HG03280 (cell line): Measurements from ENCODE around the gene SCN2A.
"Not testable (repeated sequence)": the region's sequence is repeated elsewhere in the genome, so short reads cannot be mapped to it uniquely, and the experiment has no call there.

Source experiments
- ATAC-seq: cut with Tn5 transposase; IDR thresholded peaks from one replicate; pipeline ENCODE4 v1.9.1; 2021; ENCODE audit warnings: mild to moderate bottlenecking, moderate library complexity; ENCODE audit not compliant: unreplicated experiment

The SCN2A gene

GRCh38 chr2:165251366-165251765 is 12.2 kb downstream of the SCN2A start:
- ATAC-seq = no peak

GRCh38 chr2:165253178-165253577 is 14.0 kb downstream of the SCN2A start:
- ATAC-seq = no peak

DNA sequence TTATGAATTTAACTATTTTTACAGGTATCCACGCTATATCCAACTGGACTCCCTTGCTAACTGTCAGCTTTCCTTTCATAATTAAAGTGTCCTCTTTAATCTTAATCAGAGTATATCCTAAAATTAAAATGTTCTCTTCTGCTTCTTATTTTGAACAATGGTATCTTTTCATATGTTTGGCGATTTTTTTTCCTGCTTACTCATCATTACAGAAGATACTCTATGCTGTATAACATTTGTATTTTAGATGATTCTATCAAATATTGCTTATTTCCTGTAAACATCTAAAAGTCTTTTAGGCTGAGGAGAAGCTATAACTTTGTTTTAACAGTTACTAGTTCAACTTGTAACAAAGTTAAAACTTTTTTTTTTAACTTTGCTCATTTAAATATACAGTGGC is 17.4 kb downstream of the SCN2A start:
- ATAC-seq = no peak

- ATAC-seq = not testable (repeated sequence)
Measured at GRCh38 chr2:165260347-165260746, 21.1 kb downstream of the SCN2A start.

DNA sequence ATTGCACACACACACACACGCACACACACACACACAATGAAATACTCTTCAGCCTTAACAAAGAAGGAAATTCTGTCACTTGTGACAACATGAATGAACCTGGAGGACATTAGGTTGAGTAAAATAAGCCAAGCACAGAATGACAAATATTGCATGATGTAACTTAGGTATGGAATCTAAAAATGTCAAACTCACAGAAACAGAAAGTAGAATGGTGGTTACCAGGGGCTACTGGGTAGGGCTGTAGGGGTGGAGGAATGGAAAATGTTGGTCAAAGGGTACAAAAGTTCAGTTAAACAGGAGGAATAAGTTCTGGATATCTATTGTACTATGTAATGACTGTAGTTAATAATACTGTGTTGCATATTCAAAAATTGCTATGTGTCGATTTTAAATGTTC is 29.5 kb downstream of the SCN2A start:
- ATAC-seq = peak; percentile 90

DNA sequence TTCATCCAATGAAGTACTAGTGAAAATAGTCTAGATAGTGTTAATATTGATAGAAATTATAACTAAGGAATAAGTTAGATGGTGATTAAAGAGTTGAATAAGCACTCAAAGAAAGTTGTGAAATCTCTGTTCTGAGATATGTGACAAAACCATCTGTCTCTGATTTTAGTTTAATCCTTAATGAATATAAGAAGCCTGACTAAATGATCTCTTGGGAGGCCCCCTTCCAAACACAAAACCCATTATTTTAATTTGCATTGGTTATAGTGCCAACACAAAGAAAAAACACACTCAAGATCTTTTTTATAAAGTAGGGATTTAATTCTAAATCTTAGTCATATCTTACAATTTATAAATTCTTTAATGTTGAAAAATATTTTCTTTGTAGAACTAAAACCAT is 34.0 kb downstream of the SCN2A start:
- no peak for ATAC-seq

GRCh38 chr2:165274698-165275097 is 35.5 kb downstream of the SCN2A start:
- ATAC-seq = peak; percentile 50

- ATAC-seq = no peak
Measured at GRCh38 chr2:165275932-165276331, 36.7 kb downstream of the SCN2A start.

DNA sequence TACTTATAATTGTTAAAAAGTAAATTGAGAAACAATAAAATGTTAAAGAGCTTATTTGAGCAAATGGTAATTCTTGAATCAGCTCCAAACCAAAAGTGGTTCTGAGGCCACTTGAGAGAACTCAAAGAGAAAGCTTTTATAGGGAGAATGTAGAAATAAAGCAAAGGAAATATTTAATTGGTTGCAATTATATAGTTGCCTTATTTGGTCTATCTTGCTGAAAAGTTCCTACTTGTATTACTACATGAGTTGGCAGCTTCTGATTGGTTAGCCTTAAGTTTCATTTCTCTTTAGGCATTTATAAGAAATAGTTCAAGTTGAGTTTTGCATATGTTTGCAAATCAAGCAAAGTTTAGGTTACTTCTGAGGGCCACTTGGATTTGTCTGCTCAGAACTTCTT is 38.1 kb downstream of the SCN2A start:
- no peak for ATAC-seq

DNA sequence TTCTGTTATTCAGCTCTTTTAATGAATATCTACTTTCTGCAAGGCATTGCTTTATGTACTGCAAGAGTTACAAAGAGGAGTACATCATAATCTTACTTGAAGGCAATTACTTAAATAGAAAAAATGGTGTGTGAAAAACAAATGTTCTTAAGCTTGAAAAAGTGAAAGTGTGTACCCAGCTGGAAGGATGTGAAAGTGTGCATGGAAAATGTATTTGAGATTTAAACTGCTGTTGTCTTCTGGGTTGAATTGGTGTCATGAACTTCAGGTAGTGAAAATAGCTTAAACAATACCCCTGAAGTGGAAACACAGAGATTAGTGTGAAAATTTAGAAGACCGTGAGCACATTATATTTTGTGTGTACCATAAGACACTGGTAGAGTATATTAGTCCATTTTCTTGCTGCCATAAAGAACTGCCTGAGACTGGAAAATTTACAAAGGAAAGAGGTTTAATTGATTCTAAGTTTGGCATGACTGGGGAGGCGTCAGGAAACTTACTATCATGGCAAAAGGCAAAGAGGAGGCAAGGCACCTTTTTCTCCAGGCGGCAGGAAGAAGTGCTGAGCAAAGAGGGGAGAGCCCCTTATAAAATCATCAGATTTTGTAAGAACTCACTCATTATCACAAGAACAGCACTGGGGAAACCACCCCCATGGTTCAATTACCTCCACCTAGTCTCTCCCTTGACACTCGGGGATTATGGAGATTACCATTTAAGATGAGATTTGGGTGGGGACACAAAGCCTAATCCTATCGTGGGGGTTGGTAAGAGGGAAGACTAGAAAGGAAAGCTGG is 38.8 kb downstream of the SCN2A start:
- ATAC-seq = no peak

DNA sequence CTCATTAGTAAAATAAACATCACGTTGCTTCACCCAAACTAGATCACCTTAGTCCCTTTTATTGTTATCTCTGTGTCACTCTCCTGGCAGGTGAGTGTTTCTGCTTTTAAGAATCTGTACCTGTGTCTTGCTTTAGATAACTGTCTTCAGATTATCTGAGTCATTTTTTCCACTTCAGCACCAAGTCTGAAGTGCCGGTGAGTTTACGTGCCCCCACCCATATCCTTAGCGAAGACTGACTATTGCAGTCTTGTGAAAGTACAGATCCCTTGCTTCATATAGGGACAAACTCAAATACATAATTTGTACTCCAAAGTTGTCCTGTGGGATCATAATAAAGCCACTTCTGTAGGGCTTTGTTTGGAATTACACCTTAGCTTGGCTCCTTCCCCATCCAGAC is 41.1 kb downstream of the SCN2A start:
- ATAC-seq = no peak

- ATAC-seq = no peak
Measured at GRCh38 chr2:165281387-165281786, 42.2 kb downstream of the SCN2A start.

DNA sequence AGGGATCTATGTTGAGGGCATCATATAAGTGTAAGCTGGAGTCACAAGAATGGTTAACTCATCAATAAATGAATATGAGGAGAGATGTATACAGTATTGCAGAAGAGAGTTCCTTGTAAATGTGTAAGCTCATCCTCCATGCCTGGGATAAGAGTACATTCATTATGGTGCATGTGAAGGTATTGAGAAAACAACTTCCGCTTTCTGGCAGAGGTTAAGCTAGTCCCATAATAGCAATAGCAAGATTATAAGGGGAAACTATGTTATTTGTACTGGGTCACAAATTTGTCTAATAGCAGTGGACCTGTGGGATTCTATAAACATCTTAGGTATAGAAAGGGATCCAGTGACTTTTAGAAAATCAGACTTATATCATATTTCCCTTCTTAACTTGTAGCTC is 44.1 kb downstream of the SCN2A start:
- no peak for ATAC-seq

DNA sequence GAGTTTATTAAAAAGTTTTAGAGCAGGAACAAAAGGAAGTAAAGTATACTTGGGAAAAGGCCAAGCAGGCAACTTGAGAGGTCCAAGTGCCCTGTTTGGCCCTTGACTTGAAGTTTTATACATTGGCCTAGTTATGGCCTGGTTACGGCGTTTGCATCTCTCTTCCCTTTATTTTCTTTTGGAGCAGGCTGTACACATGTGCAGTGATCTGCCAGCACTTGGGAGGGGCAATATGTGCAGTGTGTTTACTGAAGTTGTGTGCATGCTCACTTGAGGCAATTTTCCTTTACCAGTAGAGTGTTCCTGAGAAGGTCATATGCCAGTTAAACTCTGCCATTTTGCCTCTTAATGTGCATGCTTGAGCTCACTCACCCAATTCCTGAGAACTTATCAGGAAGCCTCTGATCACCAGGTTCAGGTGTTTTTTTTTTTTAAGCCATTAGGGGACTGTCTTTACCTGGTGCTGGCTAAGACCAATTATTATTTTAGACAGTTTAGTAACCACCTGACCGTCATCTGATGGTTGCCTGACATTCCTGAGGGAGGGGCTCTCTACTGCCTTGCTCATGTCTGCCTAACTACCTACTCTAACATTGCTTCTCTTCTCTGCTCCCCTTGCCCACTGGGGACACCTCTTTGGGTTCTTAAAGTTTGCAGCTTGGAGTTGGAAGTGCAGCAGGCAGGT is 48.0 kb downstream of the SCN2A start:
- no peak for ATAC-seq

DNA sequence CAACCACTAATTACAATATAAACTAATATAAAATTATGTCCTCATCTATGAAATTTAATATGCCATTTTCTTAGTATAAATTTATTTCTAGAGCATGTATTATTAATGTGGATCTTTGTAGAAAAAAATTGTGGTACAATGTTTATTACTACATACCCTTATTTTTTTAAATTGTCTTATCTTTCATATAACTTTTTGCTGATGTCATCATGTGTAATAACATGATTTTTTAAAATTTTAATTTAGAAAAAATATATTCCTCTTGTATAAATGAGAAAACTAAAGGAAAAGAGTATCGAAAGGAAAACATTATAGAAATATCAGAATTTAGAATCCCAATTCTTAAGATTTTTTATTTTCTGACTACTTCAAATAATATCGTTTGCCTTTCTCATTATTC is 49.9 kb downstream of the SCN2A start:
- ATAC-seq = no peak

DNA sequence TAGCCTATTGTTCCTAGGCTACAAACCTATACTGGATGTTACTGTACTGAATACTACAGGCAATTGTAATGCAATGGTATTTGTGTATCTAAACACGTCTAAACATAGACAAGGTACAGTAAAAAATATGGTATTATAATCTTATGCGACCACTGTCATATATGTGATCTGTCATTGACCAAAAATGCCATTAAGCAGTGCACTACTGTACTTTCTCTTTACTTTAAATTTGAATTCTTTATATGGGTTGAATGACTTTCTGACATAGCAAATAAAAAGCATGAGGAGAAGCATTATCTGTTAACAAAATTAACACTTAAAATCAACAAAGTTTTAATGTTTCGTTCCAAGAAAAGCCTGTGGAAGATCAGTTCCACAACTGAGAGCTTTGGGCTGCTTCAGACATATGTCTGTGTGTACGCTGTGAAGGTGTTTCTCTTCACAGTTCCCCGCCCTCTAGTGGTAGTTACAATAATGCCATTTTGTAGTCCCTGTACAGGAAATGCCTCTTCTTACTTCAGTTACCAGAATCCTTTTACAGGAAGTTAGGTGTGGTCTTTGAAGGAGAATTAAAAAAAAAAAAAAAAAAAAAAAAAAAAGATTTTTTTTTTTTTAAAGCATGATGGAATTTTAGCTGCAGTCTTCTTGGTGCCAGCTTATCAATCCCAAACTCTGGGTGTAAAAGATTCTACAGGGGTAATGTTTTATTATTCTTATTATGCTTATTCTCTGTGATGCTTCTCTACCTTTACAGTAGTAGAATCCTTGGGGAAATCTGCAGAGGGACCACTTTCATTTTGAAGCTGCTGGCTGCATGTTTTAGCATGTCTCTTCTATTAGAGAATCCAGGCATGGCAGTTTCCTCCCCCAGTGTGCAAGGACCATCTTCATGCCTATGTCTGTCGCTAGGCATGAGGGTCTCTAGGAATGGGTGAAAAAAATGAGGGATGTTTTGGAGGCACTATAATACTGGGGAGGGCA is 54.5 kb downstream of the SCN2A start:
- ATAC-seq = peak; percentile 100

DNA sequence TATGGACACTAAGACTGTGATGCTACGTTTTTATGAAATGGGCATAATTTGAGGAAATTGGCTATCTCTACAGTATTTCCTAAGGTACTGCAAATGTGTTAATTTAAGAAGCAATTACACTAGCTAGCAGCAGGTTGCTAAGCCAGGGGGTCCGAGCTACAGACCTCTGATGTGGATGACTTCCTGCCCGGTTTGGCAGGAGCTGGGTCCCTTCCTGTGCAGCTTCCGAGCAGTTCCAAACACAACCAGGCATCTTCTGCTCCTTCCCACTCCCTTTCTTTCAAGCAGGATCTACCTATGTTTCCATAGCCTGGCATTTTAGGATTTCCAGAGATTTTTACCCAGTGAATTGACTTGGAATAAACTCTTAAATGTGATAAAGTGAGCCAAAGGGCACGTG is 55.7 kb downstream of the SCN2A start:
- no peak for ATAC-seq

GRCh38 chr2:165295643-165296042 is 56.4 kb downstream of the SCN2A start:
- ATAC-seq = no peak

DNA sequence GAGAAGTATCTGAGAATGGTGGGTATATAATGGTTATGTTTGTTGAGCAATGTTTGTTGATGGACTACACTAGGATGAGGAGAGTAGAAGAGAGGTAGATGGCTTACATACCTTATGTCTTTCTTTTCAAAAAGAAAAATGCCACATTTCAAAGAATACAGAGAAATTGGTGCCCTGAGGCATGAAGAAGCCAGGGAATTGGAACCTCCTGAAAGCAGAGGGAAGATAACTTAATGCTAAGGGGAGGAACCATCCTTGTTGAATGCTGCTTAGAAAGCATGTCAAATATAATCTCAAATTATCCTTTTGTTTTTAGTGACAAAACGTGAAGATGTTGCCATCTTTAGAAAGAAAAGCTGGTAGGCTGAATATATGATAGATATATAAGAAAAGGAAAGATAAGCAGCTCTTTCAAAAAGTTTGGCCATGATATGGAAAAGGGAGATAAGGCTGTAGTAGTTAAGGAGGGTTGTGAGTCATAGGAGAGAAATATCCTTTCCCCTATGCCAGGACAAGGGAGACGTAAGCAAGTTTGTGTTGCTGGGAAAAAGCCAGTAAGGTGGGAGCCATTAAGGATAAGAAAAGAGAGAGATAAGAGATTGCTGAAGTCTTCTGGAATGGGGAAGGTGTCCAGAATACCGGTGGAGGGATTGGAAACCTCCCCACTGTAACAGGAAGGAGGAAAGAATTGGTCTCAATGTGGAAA is 66.3 kb downstream of the SCN2A start:
- no peak for ATAC-seq

DNA sequence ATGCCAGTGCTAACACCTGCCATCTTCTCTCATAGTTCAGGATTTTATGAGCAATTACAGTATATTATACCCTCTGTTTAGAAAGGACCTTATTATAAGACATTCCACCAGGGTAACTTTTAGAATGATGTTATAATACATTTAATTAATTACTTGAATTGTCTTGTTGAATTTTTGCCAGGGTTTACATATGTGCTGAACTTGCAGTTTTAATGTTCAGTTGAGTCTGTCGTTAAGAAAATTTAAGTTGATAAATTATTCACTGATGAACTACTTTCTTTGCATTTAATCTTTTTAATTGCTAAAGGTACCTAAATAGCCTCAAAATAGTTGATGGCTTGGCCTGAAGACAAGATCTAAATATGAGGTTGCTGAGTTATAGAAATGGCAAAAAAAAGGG is 68.1 kb downstream of the SCN2A start:
- no peak for ATAC-seq

GRCh38 chr2:165311949-165312348 is 72.7 kb downstream of the SCN2A start:
- no peak for ATAC-seq
